Measurements from ENCODE around the gene FNTB.

The FNTB gene

GRCh38 chr14:65069874-65070413, 83.2 kb downstream of the FNTB start:
- no peak for DNase-seq (ENCODE audit: low read depth in 2 of 2)
- H3K4me3 ChIP-seq (replicated peaks in 1 of 2; ENCODE audit: low read depth in 2 of 2, low read length in 2 of 2): no peak overlapping the region
- no peak for TF ChIP-seq CTCF (IDR thresholded peaks at IDR 0.05; ENCODE audit: low read depth, low read length)

DNA sequence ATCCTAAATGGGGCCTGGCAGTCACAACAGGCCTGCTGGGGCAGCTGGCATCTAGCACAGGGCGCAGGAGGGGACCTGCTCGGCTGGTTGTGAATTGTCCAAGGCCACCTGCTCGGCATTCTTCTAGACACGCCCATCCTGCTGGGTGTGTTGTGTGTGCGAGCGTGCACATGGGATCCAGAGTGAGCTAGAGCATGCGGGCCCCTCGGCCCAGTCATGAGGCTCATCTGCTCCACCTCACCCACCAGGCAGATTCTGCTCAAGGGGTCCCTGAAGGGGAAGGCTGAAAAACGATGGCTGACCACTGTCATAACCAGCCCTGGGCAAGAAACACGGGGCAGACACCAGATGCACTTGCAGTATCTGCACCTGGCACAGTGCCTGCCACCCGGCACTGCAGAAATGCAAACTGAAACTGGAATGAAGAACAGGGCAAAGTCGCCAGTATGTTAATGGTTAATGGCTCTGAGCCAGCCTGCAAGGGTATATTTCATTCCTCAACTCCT, 83.8 kb downstream of the FNTB start:
- TF ChIP-seq CTCF (IDR thresholded peaks at IDR 0.05; ENCODE audit: low read depth, low read length): no peak
- no peak overlapping the region for H3K4me3 ChIP-seq (replicated peaks in 1 of 2; ENCODE audit: low read depth in 2 of 2, low read length in 2 of 2)
- peak in 1 of 2 donors; percentile 15 for DNase-seq (ENCODE audit: low read depth in 2 of 2)

GRCh38 chr14:65071544-65071943, 84.8 kb downstream of the FNTB start:
- no peak overlapping the region for H3K4me3 ChIP-seq (replicated peaks in 1 of 2; ENCODE audit: low read depth in 2 of 2, low read length in 2 of 2)
- TF ChIP-seq CTCF (IDR thresholded peaks at IDR 0.05; ENCODE audit: low read depth, low read length): no peak
- no peak for DNase-seq (ENCODE audit: low read depth in 2 of 2)

GRCh38 chr14:65072256-65072655, 85.6 kb downstream of the FNTB start:
- no peak for TF ChIP-seq CTCF (IDR thresholded peaks at IDR 0.05; ENCODE audit: low read depth, low read length)
- H3K4me3 ChIP-seq (replicated peaks in 1 of 2; ENCODE audit: low read depth in 2 of 2, low read length in 2 of 2): no peak overlapping the region
- no peak for DNase-seq (ENCODE audit: low read depth in 2 of 2)

GRCh38 chr14:65072937-65073336, 86.2 kb downstream of the FNTB start:
- DNase-seq (ENCODE audit: low read depth in 2 of 2): no peak
- no peak overlapping the region for H3K4me3 ChIP-seq (replicated peaks in 1 of 2; ENCODE audit: low read depth in 2 of 2, low read length in 2 of 2)
- no peak for TF ChIP-seq CTCF (IDR thresholded peaks at IDR 0.05; ENCODE audit: low read depth, low read length)

- TF ChIP-seq CTCF (IDR thresholded peaks at IDR 0.05; ENCODE audit: low read depth, low read length): no peak
- H3K4me3 ChIP-seq (replicated peaks in 1 of 2; ENCODE audit: low read depth in 2 of 2, low read length in 2 of 2): no peak overlapping the region
- DNase-seq (ENCODE audit: low read depth in 2 of 2): no peak
Measured at GRCh38 chr14:65073605-65074201, 87.0 kb downstream of the FNTB start.
